ENCODE measurements around the gene COL9A1.

COL9A1 gene

GRCh38 chr6:70234561-70235236 is 68.2 kb downstream of the COL9A1 start:
- no peak for DNase-seq (ENCODE audit: low read depth in 2 of 2, low spot score in 1 of 2)

GRCh38 chr6:70231311-70231710 is 71.6 kb downstream of the COL9A1 start:
- DNase-seq (ENCODE audit: low read depth in 2 of 2, low spot score in 1 of 2), result no peak

DNA sequence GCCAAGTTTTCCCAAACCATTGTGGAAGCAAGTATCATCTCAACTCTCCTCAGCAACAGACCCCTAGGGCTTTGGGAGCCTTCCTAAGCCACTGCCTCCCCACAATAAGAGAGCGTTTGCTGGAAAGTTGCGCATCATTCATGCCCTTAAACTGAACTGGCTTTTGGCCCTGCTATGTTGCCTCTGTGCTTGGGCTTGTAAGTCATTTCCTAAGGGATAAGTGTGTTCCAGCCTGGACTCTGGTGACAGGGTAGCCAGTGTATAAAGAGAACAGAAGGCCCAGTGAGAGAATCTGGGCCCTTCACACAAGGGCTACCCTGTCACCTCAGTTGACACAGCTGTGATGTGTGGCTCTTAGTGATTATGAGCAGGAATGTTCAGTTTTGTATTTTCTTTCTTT is 77.8 kb downstream of the COL9A1 start:
- no peak for DNase-seq (ENCODE audit: low read depth in 2 of 2, low spot score in 1 of 2)

GRCh38 chr6:70222439-70222749 is 80.5 kb downstream of the COL9A1 start:
- no peak for DNase-seq (ENCODE audit: low read depth in 2 of 2, low spot score in 1 of 2)

DNA sequence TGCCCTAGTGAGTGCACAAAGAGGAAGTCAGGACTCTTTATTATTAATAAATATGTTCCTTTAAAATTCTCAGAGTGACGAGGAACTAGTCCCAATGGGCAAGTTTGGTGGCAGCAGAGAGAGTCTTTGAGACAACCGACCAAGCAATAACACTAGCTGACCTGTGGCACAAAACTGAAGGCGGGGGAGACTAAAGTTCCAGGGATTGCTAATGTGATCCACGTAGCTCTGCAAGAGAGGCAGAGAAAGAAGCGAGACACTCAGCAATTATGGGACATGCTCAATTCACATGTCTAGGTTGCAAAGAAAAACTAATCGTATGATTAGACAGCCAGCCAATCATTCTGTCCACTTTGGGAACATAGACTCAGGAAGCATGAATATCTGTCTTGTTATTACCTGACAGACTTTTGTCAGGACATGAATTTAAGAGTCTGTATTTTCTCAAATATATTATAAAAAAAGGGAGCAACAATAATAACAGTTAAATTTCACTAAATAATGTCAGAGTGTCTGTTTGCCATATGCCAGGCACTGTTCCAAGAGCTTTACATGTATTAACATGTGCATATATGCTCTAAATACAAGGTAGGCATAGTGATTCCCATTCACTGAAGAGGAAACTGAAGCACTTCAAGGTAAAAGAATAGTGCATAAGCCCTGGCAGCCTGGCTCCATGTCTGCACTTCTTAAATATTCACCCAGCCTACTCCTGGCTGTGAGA is 81.0 kb downstream of the COL9A1 start:
- DNase-seq (ENCODE audit: low read depth in 2 of 2, low spot score in 1 of 2), result no peak

DNA sequence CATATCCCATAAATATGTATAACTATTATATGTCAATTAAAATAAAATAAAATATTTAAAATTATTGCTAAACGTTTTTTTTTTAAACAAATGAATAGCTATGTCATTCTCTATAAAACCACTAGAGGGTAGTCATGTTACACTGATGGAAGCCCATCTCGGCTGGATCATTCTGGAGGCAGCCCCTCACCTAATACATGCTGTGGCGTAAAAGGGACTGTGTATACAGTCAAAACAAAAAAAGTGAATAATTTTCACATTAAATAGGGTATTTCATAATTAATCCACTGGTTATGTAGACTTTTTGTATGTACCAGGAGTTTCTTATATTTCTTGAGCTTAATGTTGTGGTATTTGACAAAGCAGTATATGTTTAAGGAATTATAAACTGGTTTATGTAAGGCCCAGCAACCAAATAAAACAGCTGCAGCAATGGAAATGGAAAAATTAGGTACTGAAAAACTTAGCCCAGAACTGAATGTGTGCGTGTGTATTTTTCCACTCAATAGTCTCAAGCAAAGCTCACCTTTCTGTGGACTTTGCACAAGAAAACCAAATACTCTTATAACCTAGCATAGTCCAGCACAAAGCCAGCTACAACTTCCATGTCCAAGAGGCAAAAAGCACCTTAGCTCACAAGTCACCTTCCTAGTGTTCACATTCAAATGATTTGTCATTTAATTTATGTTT is 81.7 kb downstream of the COL9A1 start:
- no peak for DNase-seq (ENCODE audit: low read depth in 2 of 2, low spot score in 1 of 2)

DNA sequence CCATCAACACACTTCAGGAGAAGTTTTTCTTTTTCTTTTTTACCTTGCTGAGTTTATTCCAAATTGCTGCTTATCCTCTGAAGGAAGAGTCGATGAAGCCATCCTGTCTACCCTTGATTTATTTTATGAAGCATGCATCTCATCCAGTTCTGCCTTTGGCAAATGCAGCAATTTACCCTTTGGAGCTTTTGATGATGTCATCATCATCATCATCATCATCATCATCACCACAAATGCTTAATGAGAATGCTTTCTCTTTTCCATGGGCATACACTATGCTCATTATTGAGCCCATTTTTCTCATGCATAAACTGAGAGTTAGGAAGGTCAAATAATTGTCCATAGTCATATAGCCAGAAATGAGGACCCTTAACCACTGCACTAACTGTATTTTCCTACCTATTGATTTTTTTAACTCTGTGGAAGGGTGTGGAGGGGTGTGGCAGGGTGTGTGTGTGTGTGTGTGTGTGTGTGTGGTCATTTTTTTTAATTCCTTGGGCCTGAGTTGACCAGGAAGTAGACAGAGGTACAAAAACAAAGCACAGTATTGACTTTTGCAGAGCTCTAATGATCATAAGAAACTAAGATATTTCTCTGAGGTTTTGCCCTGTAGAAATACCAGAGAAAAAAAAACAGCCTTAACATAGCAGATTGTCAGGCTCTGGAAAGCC is 82.8 kb downstream of the COL9A1 start:
- no peak for DNase-seq (ENCODE audit: low read depth in 2 of 2, low spot score in 1 of 2)

GRCh38 chr6:70216767-70217166 is 86.1 kb downstream of the COL9A1 start:
- no peak for DNase-seq (ENCODE audit: low read depth in 2 of 2, low spot score in 1 of 2)

GRCh38 chr6:70215460-70216108 is 87.3 kb downstream of the COL9A1 start:
- no peak for DNase-seq (ENCODE audit: low read depth in 2 of 2, low spot score in 1 of 2)

GRCh38 chr6:70210462-70210861 is 92.4 kb downstream of the COL9A1 start:
- no peak for DNase-seq (ENCODE audit: low read depth in 2 of 2, low spot score in 1 of 2)

- DNase-seq (ENCODE audit: low read depth in 2 of 2, low spot score in 1 of 2), result no peak
Observed at GRCh38 chr6:70208235-70208790, 94.6 kb downstream of the COL9A1 start.

GRCh38 chr6:70198785-70199184 is 104.1 kb downstream of the COL9A1 start:
- DNase-seq (ENCODE audit: low read depth in 2 of 2, low spot score in 1 of 2), result no peak

- DNase-seq (ENCODE audit: low read depth in 2 of 2, low spot score in 1 of 2), result no peak
Observed at GRCh38 chr6:70196531-70196930, 106.4 kb downstream of the COL9A1 start.

DNA sequence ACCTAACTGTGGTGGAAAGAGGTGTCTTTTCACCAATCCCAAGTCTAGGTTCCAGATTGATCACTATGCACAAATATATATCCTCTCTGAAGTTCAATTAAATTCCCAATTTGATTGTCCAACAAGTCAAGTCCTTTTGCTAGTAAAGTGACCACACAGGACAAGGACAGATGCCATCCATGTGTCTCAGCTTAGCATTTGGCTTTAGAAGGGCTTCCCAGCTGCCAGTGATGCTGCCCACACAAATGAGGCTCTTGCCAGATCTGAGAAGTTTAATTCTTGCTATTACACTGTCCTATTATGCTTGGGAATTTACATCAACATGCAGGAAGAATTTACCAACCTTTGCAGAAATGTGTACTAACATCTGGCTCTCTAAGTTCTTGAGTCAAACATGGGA is 108.5 kb downstream of the COL9A1 start:
- DNase-seq (ENCODE audit: low read depth in 2 of 2, low spot score in 1 of 2), result no peak

- DNase-seq (ENCODE audit: low read depth in 2 of 2, low spot score in 1 of 2), result no peak
Observed at GRCh38 chr6:70188202-70188601, 114.7 kb downstream of the COL9A1 start.

GRCh38 chr6:70186461-70186860 is 116.4 kb downstream of the COL9A1 start:
- no peak for DNase-seq (ENCODE audit: low read depth in 2 of 2, low spot score in 1 of 2)

- DNase-seq (ENCODE audit: low read depth in 2 of 2, low spot score in 1 of 2), result no peak
Observed at GRCh38 chr6:70184723-70185122, 118.2 kb downstream of the COL9A1 start.

- no peak for DNase-seq (ENCODE audit: low read depth in 2 of 2, low spot score in 1 of 2)
Observed at GRCh38 chr6:70183538-70183937, 119.3 kb downstream of the COL9A1 start.

GRCh38 chr6:70180901-70181599 is 121.8 kb downstream of the COL9A1 start:
- no peak for DNase-seq (ENCODE audit: low read depth in 2 of 2, low spot score in 1 of 2)

GRCh38 chr6:70180183-70180900 is 122.5 kb downstream of the COL9A1 start:
- DNase-seq (ENCODE audit: low read depth in 2 of 2, low spot score in 1 of 2), result no peak

Measured in stimulated activated CD8-positive, alpha-beta memory T cell treated with anti-CD3 and anti-CD28 coated beads, Interleukin-4, amount 100 ng/mL, for 1 hour (primary cell).